ENCODE results near the gene METRN.

METRN gene

GRCh38 chr16:693766-694165 is 21.2 kb upstream of the METRN start:
- peaks cover 9% of the 10 kb centered on the region for H3K4me1 ChIP-seq (ENCODE audit: insufficient read depth, low read length, poor library complexity, severe bottlenecking)

GRCh38 chr16:694187-694862 is 20.6 kb upstream of the METRN start:
- Histone ChIP-seq H3K9me3 (ENCODE audit: insufficient read depth, low read depth, low read length) (no peaks in the 10 kb centered on the region), H4K20me1 (ENCODE audit: insufficient read depth, low read length, poor library complexity, severe bottlenecking) (no peaks in the 10 kb centered on the region), H3K4me1 (ENCODE audit: insufficient read depth, low read length, poor library complexity, severe bottlenecking) (peaks cover 5% of the 10 kb centered on the region), H3K4me2 (ENCODE audit: low read depth, low read length, poor library complexity, severe bottlenecking) (no peak overlapping the region), H3K9ac (ENCODE audit: low read depth, low read length, poor library complexity, severe bottlenecking) (no peak overlapping the region), H3K36me3 (ENCODE audit: insufficient read depth, low read length) (no peaks in the 10 kb centered on the region), H3K9me2 (replicated peaks; ENCODE audit: low read depth, low read length) (no peaks in the 10 kb centered on the region), H2AFZ (ENCODE audit: low read length) (no peak overlapping the region), H3K4me3 (ENCODE audit: low read length, poor library complexity, severe bottlenecking) (no peak overlapping the region), H3F3A (ENCODE audit: low read depth) (no peaks in the 10 kb centered on the region), H3K27me3 (ENCODE audit: insufficient read depth, low read length, poor library complexity, severe bottlenecking) (no peaks in the 10 kb centered on the region), H3K79me2 (ENCODE audit: insufficient read depth, low read length) (peaks cover 5% of the 10 kb centered on the region)
- TF ChIP-seq CTCF (conservative IDR thresholded peaks at IDR 0.05; ENCODE audit: low read length) = no peak

More at GRCh38 chr16:693766-694165, 21.2 kb upstream of the METRN start:
- no peaks in the 10 kb centered on the region for H3K27me3 ChIP-seq (ENCODE audit: insufficient read depth, low read length, poor library complexity, severe bottlenecking)
- no peak overlapping the region for H3K4me3 ChIP-seq (ENCODE audit: low read length, poor library complexity, severe bottlenecking)
- no peak overlapping the region for H2AFZ ChIP-seq (ENCODE audit: low read length)
- H3K9me2 ChIP-seq (replicated peaks; ENCODE audit: low read depth, low read length) = no peaks in the 10 kb centered on the region
- no peaks in the 10 kb centered on the region for H4K20me1 ChIP-seq (ENCODE audit: insufficient read depth, low read length, poor library complexity, severe bottlenecking)
- no peaks in the 10 kb centered on the region for H3F3A ChIP-seq (ENCODE audit: low read depth)
- H3K9me3 ChIP-seq (ENCODE audit: insufficient read depth, low read depth, low read length) = no peaks in the 10 kb centered on the region
- H3K36me3 ChIP-seq (ENCODE audit: insufficient read depth, low read length) = no peaks in the 10 kb centered on the region
- H3K4me2 ChIP-seq (ENCODE audit: low read depth, low read length, poor library complexity, severe bottlenecking) = no peak overlapping the region
- no peak overlapping the region for H3K9ac ChIP-seq (ENCODE audit: low read depth, low read length, poor library complexity, severe bottlenecking)
- H3K79me2 ChIP-seq (ENCODE audit: insufficient read depth, low read length) = peaks cover 8% of the 10 kb centered on the region
- TF ChIP-seq CTCF (conservative IDR thresholded peaks at IDR 0.05; ENCODE audit: low read length) (no peak), EZH2phosphoT487 (IDR thresholded peaks at IDR 0.05; ENCODE audit: borderline replicate concordance) (no peak)

GRCh38 chr16:694863-695354 is 20.0 kb upstream of the METRN start:
- Histone ChIP-seq H3K9me3 (ENCODE audit: insufficient read depth, low read depth, low read length) (no peaks in the 10 kb centered on the region), H3K4me1 (ENCODE audit: insufficient read depth, low read length, poor library complexity, severe bottlenecking) (no peaks in the 10 kb centered on the region), H3K79me2 (ENCODE audit: insufficient read depth, low read length) (no peaks in the 10 kb centered on the region), H3K27me3 (ENCODE audit: insufficient read depth, low read length, poor library complexity, severe bottlenecking) (no peaks in the 10 kb centered on the region), H3K4me2 (ENCODE audit: low read depth, low read length, poor library complexity, severe bottlenecking) (no peak overlapping the region), H3F3A (ENCODE audit: low read depth) (no peaks in the 10 kb centered on the region), H3K36me3 (ENCODE audit: insufficient read depth, low read length) (no peaks in the 10 kb centered on the region), H3K4me3 (ENCODE audit: low read length, poor library complexity, severe bottlenecking) (no peak overlapping the region), H2AFZ (ENCODE audit: low read length) (no peak overlapping the region), H4K20me1 (ENCODE audit: insufficient read depth, low read length, poor library complexity, severe bottlenecking) (no peaks in the 10 kb centered on the region), H3K9ac (ENCODE audit: low read depth, low read length, poor library complexity, severe bottlenecking) (no peak overlapping the region), H3K9me2 (replicated peaks; ENCODE audit: low read depth, low read length) (no peaks in the 10 kb centered on the region)
- TF ChIP-seq EZH2phosphoT487 (IDR thresholded peaks at IDR 0.05; ENCODE audit: borderline replicate concordance) (no peak), CTCF (conservative IDR thresholded peaks at IDR 0.05; ENCODE audit: low read length) (no peak)

Data from Loucy (cell line).